Neutrophil (primary cell): ENCODE results near the gene ARPC1B.

Experiments
- H3K27ac ChIP-seq: fragments of 200-600 bp; sonication (generic); 2 replicates; pipeline ENCODE4 v1.5.1; 2016; ENCODE audit warnings: mild to moderate bottlenecking, moderate library complexity
- H3K27me3 ChIP-seq: fragments of 200-600 bp; sonication (generic); 2 replicates; pipeline ENCODE4 v1.6.0; 2016; ENCODE audit warnings: mild to moderate bottlenecking
- H3K36me3 ChIP-seq: fragments of 200-600 bp; sonication (generic); 2 replicates; pipeline ENCODE4 v1.5.1; 2017
- H3K4me1 ChIP-seq, 2 experiments: fragments of 200-600 bp in 1 of 2; sonication (generic) in 1 of 2; 1 replicate in 1 of 2; 2 replicates in 1 of 2; pipeline versions ENCODE4 v1.5.1 to v1.6.1; 2013 to 2016; ENCODE audit warnings: low read depth in 1 of 2, low read length in 1 of 2, mild to moderate bottlenecking in 1 of 2, moderate library complexity in 1 of 2; ENCODE audit not compliant: control insufficient read depth in 1 of 2, insufficient read depth in 1 of 2
- H3K4me3 ChIP-seq, 2 experiments: fragments of 200-600 bp in 1 of 2; sonication (generic) in 1 of 2; 1 replicate in 1 of 2; 2 replicates in 1 of 2; pipeline ENCODE4 v1.5.1; 2013 to 2016; ENCODE audit warnings: low read depth in 1 of 2, low read length in 1 of 2, mild to moderate bottlenecking in 1 of 2, moderate library complexity in 1 of 2
- H3K9me3 ChIP-seq: fragments of 200-600 bp; sonication (generic); 2 replicates; pipeline ENCODE4 v1.5.1; 2016
- TF ChIP-seq, protein P1 (sequence below): fragments of 200-600 bp; sonication (generic); IDR thresholded peaks from 2 replicates; pipeline ENCODE4 v1.5.1; 2016; ENCODE audit warnings: antibody characterized with exemption

Gene ARPC1B

GRCh38 chr7:99420986-99421385 is 46.5 kb downstream of the ARPC1B start:
- Histone ChIP-seq H3K9me3 (no peaks in the 10 kb centered on the region), H3K4me3 (no peak overlapping the region), H3K27me3 (no peaks in the 10 kb centered on the region), H3K27ac (no peak overlapping the region), H3K36me3 (peaks cover 66% of the 10 kb centered on the region), H3K4me1 (no peaks in the 10 kb centered on the region)
- TF ChIP-seq, protein P1, sequence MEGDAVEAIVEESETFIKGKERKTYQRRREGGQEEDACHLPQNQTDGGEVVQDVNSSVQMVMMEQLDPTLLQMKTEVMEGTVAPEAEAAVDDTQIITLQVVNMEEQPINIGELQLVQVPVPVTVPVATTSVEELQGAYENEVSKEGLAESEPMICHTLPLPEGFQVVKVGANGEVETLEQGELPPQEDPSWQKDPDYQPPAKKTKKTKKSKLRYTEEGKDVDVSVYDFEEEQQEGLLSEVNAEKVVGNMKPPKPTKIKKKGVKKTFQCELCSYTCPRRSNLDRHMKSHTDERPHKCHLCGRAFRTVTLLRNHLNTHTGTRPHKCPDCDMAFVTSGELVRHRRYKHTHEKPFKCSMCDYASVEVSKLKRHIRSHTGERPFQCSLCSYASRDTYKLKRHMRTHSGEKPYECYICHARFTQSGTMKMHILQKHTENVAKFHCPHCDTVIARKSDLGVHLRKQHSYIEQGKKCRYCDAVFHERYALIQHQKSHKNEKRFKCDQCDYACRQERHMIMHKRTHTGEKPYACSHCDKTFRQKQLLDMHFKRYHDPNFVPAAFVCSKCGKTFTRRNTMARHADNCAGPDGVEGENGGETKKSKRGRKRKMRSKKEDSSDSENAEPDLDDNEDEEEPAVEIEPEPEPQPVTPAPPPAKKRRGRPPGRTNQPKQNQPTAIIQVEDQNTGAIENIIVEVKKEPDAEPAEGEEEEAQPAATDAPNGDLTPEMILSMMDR = no peak

- Histone ChIP-seq H3K9me3 (no peaks in the 10 kb centered on the region), H3K27me3 (no peaks in the 10 kb centered on the region), H3K4me3 (no peak overlapping the region), H3K27ac (no peak overlapping the region), H3K4me1 (no peaks in the 10 kb centered on the region), H3K36me3 (peaks cover 54% of the 10 kb centered on the region)
- TF ChIP-seq, protein P1 = no peak
These were observed 47.7 kb downstream of the ARPC1B start for GRCh38 chr7:99422186-99422585.

GRCh38 chr7:99422625-99423024 is 48.1 kb downstream of the ARPC1B start:
- no peak overlapping the region for H3K4me3 ChIP-seq
- no peaks in the 10 kb centered on the region for H3K4me1 ChIP-seq
- H3K9me3 ChIP-seq = no peaks in the 10 kb centered on the region
- H3K27ac ChIP-seq = no peak overlapping the region
- TF ChIP-seq, protein P1 = no peak
- H3K36me3 ChIP-seq = peaks cover 49% of the 10 kb centered on the region
- H3K27me3 ChIP-seq = no peaks in the 10 kb centered on the region

- Histone ChIP-seq H3K36me3 (peaks cover 40% of the 10 kb centered on the region), H3K4me3 (no peak overlapping the region), H3K4me1 (no peaks in the 10 kb centered on the region), H3K27me3 (no peaks in the 10 kb centered on the region), H3K9me3 (no peaks in the 10 kb centered on the region), H3K27ac (no peak overlapping the region)
- TF ChIP-seq, protein P1 = no peak
These were observed 50.6 kb downstream of the ARPC1B start for GRCh38 chr7:99424932-99425730.

DNA sequence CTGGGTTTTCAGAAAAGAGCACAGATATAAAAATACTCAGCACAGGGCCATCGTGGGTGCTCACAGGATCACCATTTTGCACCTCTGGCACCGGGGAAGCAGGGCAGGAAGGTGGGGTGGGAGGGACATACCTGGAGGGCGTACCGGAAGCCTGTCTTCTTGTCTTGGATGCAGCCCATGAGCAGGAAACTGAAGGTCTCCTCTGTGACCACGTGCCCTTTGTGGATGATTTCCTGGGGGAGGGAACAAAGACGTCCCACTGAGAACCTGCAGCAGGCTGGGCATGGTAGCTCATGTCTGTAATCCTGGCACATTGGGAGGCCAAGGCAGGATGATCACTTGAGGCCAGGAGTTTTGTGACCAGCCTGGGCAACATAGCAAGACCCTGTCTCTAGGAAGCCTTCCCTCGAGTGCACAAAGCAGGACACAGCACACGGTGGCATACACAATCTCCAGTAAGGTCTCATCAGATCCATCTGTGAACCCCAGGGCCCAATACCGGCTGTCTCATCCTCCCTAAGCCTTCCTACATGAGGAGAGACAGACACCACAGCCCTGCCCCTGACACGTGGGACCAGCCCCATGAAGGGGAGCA is 54.5 kb downstream of the ARPC1B start:
- TF ChIP-seq, protein P1 = no peak
- Histone ChIP-seq H3K27ac (no peak overlapping the region), H3K27me3 (no peaks in the 10 kb centered on the region), H3K36me3 (peaks cover 32% of the 10 kb centered on the region), H3K4me3 (no peak overlapping the region), H3K4me1 (no peaks in the 10 kb centered on the region), H3K9me3 (no peaks in the 10 kb centered on the region)
